Smooth muscle cell (in vitro differentiated cells): ENCODE results near the gene KRTAP5-9. TPM values are rescaled to one million over a fixed set of nuclear protein-coding genes. Genes with fewer than 3 reads are reported as not detected.
"Not testable (repeated sequence)": the region's sequence is repeated elsewhere in the genome, so short reads cannot be mapped to it uniquely, and the experiment has no call there.

Experiments used
- DNase-seq: peaks from one replicate; lab custom pipeline; 2025; ENCODE audit not compliant: unreplicated experiment; lab: John Stamatoyannopoulos, UW
- H2AFZ ChIP-seq: fragments of 200-600 bp; sonication (generic); 2 replicates; pipeline ENCODE4 v1.6.0; 2016; ENCODE audit warnings: antibody characterized with exemption, low read depth, mild to moderate bottlenecking
- H3F3A ChIP-seq: fragments of 200-600 bp; sonication (generic); 2 replicates; pipeline ENCODE4 v1.6.0; 2017; ENCODE audit warnings: antibody characterized with exemption, low read depth
- H3K27ac ChIP-seq: fragments of 200-600 bp; sonication (generic); 2 replicates; pipeline ENCODE4 v1.5.1; 2016; ENCODE audit warnings: low read depth, mild to moderate bottlenecking
- H3K27me3 ChIP-seq: fragments of 200-600 bp; sonication (generic); 2 replicates; pipeline ENCODE4 v1.6.1; 2016; ENCODE audit warnings: low read depth, mild to moderate bottlenecking
- H3K36me3 ChIP-seq: fragments of 200-600 bp; sonication (generic); 2 replicates; pipeline ENCODE4 v1.5.1; 2016; ENCODE audit warnings: low read depth
- H3K4me1 ChIP-seq: fragments of 200-600 bp; sonication (generic); 2 replicates; pipeline ENCODE4 v1.5.1; 2016; ENCODE audit warnings: low read depth
- H3K4me2 ChIP-seq: fragments of 200-600 bp; sonication (generic); 2 replicates; pipeline ENCODE4 v1.6.0; 2016; ENCODE audit warnings: mild to moderate bottlenecking
- H3K4me3 ChIP-seq: fragments of 200-600 bp; sonication (generic); 2 replicates; pipeline ENCODE4 v1.5.1; 2016; ENCODE audit warnings: mild to moderate bottlenecking
- H3K79me2 ChIP-seq: fragments of 200-600 bp; sonication (generic); 2 replicates; pipeline ENCODE4 v1.6.0; 2016; ENCODE audit warnings: low read depth, mild to moderate bottlenecking
- H3K9ac ChIP-seq: fragments of 200-600 bp; sonication (generic); 2 replicates; pipeline ENCODE4 v1.6.0; 2016; ENCODE audit warnings: low read depth
- H3K9me3 ChIP-seq: fragments of 200-600 bp; sonication (generic); replicated peaks from 2 replicates; pipeline ENCODE4 v1.5.1; 2016; ENCODE audit warnings: low read depth
- H4K20me1 ChIP-seq: fragments of 200-600 bp; sonication (generic); 2 replicates; pipeline ENCODE4 v1.6.0; 2016; ENCODE audit warnings: low read depth
- WGBS: methylation state at CpG from one replicate; pipeline ENCODE4 v1.1.7; 2016; ENCODE audit warnings: low lambda C conversion rate; 5-methylcytosine and 5-hydroxymethylcytosine counted together
- polyA plus RNA-seq: library from polyadenylated mRNA; unstranded; fragments of >200 nt; fragmentation: Nextera tagmentation; extraction: Ambion mirVana; gene quantifications from 2 replicates; pipeline ENCODE4 v1.2.1, GENCODE V29; 2016
- total RNA-seq: library from RNA; depleted of rRNA; stranded (reverse); fragments of >200 nt; gene quantifications from 2 replicates; pipeline ENCODE4 v1.2.3, GENCODE V29; 2014
- TF ChIP-seq, protein P1 (sequence below): fragments of 200-600 bp; sonication (generic); IDR thresholded peaks from 2 replicates; pipeline ENCODE4 v1.5.1; 2017; ENCODE audit warnings: borderline replicate concordance, mild to moderate bottlenecking, antibody characterized with exemption; ENCODE audit not compliant: insufficient read depth, poor library complexity, severe bottlenecking

KRTAP5-9 gene
- total and polyA plus RNA-seq, 2 experiments from 2014 or later: not detected

DNA sequence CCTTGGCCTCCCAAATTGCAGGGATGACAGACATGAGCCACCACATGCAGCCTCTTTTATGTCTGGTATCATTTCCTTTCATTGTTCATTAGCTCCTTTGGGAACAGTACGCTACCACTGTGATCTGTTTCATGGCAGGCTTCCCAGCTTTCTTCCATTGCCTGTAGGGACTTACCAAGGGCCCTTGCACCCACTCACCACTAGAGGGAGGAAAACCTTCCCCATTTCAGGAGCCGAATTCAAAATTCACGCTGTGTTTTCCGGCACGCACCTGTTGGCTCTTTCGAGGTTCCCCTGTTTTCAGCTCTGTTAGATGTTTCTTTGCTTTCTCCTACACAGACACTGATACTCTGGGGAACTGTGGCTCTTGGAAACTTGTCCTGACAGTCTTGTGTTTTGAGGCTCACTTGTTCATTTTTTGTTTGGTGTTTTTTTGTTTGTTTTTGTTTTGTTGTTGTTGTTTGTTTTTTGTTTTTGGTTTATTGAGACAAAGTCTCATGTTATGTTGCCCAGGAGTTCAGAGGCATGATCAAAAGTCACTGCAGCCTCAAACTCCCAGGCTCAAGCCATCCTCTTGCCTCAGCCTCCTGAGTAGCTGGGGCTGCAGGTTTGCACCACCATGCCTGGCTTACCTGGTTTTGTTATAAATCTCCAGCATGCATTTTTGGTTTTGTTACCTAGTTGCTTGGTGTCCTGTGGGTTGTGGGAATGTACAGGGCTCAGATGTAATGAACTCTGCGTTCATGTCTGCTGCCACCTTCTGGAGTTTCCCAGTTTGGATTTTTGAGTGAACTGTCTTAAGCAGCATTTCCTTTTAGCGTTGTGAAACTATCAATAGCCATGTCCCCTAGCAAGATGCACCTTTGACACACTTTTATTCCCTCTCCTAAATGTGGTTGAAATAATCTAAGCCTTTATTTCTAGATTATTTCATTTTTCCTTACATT is 32.1 kb downstream of the KRTAP5-9 start:
- no peak for DNase-seq
- Histone ChIP-seq H3K36me3 (no peaks in the 10 kb centered on the region), H3F3A (no peaks in the 10 kb centered on the region), H3K4me2 (no peak overlapping the region), H3K27ac (no peak overlapping the region), H3K4me3 (no peak overlapping the region), H2AFZ (no peak overlapping the region), H3K79me2 (no peaks in the 10 kb centered on the region), H3K9me3 (no peaks in the 10 kb centered on the region), H3K4me1 (no peaks in the 10 kb centered on the region), H3K27me3 (peaks cover 12% of the 10 kb centered on the region), H4K20me1 (no peaks in the 10 kb centered on the region), H3K9ac (no peak overlapping the region)
- 25% methylated on average over 8 of the region's 8 CpGs for WGBS
- TF ChIP-seq, protein P1, sequence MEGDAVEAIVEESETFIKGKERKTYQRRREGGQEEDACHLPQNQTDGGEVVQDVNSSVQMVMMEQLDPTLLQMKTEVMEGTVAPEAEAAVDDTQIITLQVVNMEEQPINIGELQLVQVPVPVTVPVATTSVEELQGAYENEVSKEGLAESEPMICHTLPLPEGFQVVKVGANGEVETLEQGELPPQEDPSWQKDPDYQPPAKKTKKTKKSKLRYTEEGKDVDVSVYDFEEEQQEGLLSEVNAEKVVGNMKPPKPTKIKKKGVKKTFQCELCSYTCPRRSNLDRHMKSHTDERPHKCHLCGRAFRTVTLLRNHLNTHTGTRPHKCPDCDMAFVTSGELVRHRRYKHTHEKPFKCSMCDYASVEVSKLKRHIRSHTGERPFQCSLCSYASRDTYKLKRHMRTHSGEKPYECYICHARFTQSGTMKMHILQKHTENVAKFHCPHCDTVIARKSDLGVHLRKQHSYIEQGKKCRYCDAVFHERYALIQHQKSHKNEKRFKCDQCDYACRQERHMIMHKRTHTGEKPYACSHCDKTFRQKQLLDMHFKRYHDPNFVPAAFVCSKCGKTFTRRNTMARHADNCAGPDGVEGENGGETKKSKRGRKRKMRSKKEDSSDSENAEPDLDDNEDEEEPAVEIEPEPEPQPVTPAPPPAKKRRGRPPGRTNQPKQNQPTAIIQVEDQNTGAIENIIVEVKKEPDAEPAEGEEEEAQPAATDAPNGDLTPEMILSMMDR: peak; percentile 77

DNA sequence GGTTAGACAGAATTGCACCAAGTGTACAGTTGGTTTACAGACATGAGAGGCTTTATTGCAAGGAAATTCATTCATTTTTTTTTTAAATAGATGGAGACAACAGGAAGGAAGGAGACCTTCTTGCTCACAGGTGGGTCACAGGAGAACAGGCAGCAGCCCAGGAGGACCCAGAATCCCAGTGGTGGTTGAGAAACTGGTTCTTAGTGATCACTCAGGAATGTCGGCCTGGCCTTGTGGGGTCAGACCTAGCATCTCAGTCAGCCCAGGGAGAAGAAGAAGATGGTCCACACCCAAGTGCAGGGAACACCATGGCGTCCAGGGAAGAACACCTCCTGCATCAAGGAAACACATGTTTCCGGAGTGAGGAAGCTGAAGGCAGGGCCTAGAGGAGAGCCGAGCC is 33.6 kb downstream of the KRTAP5-9 start:
- Histone ChIP-seq H3K27me3 (peaks cover 5% of the 10 kb centered on the region), H3K9me3 (no peaks in the 10 kb centered on the region), H3K9ac (no peak overlapping the region), H2AFZ (no peak overlapping the region), H3K4me1 (peaks cover 4% of the 10 kb centered on the region), H3K27ac (no peak overlapping the region), H3K4me2 (no peak overlapping the region), H3K4me3 (no peak overlapping the region), H3K36me3 (no peaks in the 10 kb centered on the region), H4K20me1 (no peaks in the 10 kb centered on the region), H3F3A (no peaks in the 10 kb centered on the region), H3K79me2 (no peaks in the 10 kb centered on the region)
- no peak for DNase-seq
- TF ChIP-seq, protein P1: no peak
- WGBS: 87% methylated on average over 4 of the region's 4 CpGs

DNA sequence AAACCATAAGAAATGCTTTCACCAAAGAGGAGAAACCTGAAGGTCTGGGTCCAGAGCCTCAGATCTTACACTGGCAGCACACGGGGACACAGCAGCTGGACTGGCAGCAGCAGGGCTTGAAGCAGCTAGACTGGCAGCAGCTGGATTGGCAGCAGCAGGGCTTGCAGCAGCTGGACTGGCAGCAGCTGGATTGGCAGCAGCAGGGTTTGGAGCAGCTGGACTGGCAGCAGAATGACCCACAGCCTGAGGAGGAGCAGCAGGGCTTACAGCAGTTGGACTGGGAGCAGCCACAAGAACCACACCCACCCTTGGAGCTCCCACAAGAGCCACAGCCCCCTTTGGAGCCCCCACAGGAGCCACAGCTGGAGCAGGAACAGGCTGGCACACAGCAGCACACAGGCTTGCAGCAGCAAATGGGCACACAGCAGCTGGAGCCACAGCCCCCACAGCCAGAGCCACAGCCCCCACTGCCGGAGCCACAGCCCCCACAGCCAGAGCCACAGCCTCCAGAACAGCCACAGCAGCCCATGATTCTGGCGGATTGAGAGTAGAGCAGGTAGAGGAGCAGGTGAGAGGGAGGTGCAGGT is 34.2 kb downstream of the KRTAP5-9 start, which contains the start of gene KRTAP5-11:
KRTAP5-11 (minus strand) TSS at position 567 of the 587 bp plus-strand sequence; CDS start at position 529, 38 bp downstream.
- 77% methylated on average over 3 of the region's 3 CpGs for WGBS
- no peak within 1 kb of the TSS for H3K27ac ChIP-seq
- TF ChIP-seq, protein P1: no peak
- no peaks in the 10 kb centered on the region for H3K79me2 ChIP-seq
- H3K27me3 ChIP-seq: peaks cover 5% of the 10 kb centered on the region
- peaks cover 4% of the 10 kb centered on the region for H3K4me1 ChIP-seq
- no peak within 1 kb of the TSS for H3K9ac ChIP-seq
- H4K20me1 ChIP-seq: no peaks in the 10 kb centered on the region
- no peaks in the 10 kb centered on the region for H3F3A ChIP-seq
- H2AFZ ChIP-seq: no peak within 1 kb of the TSS
- no peak for DNase-seq
- H3K9me3 ChIP-seq: no peaks in the 10 kb centered on the region
- no peak within 1 kb of the TSS for H3K4me2 ChIP-seq
- no peaks in the 10 kb centered on the region for H3K36me3 ChIP-seq
- H3K4me3 ChIP-seq: no peak within 1 kb of the TSS

DNA sequence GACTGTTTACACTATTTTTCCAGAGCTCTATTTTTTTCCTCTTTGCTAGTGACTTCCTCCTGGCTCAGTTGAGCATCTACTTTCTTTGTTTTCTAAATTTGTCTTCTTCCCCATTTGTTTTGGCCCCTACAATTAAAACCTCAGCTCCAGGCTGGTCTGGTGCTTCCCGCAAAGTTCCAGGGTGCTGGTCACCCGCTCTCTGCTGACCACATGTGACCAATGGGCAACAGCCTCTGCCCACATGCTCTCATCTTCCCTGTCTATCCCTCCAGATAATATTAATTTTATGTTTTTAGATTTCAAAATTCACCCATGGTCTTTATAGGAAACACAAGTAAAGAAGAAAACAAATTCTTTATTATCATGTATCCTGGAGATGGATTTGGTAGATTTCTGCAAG is 34.7 kb downstream of the KRTAP5-9 start:
- H3K27me3 ChIP-seq, H3K4me3 ChIP-seq, DNase-seq, H3K9ac ChIP-seq, H3K79me2 ChIP-seq, H3F3A ChIP-seq, H3K4me2 ChIP-seq, H3K4me1 ChIP-seq, H3K27ac ChIP-seq, H4K20me1 ChIP-seq, H3K9me3 ChIP-seq, H3K36me3 ChIP-seq, H2AFZ ChIP-seq: not testable (repeated sequence)
- WGBS: 97% methylated on average over 2 of the region's 2 CpGs

GRCh38 chr11:71585673-71586072 is 37.5 kb downstream of the KRTAP5-9 start:
- not testable (repeated sequence) for H3K9me3 ChIP-seq, H3K4me1 ChIP-seq, H3K27ac ChIP-seq, H3K36me3 ChIP-seq, H3K4me2 ChIP-seq, H3K27me3 ChIP-seq, H3K9ac ChIP-seq, DNase-seq, H3K79me2 ChIP-seq, H4K20me1 ChIP-seq, H2AFZ ChIP-seq, H3F3A ChIP-seq, H3K4me3 ChIP-seq
- WGBS: 92% methylated on average over 5 of the region's 5 CpGs

DNA sequence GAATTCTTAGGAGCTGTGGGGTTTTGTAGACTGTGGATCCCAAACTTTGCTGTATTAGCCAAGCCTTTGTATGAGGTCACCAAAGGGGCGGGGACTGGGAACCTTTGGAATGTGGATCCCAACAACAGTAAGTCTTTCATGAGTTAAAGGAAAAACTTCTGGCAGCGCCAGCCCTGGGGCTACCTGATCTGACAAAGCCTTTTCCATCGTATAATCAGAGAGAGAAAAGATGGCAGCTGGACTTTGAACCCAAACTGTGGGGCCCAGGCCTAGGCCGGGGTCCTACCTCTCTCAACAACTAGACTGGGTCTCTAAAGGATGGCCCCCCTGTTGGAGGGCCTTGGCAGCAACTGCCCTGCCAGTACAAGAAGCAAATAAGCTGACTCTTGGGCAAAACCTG is 40.1 kb downstream of the KRTAP5-9 start:
- not testable (repeated sequence) for H3K9ac ChIP-seq, H3K27me3 ChIP-seq, H4K20me1 ChIP-seq, H3K36me3 ChIP-seq, H3F3A ChIP-seq, H3K27ac ChIP-seq, H3K79me2 ChIP-seq, DNase-seq, H3K4me1 ChIP-seq, H3K9me3 ChIP-seq, H3K4me2 ChIP-seq, H3K4me3 ChIP-seq, H2AFZ ChIP-seq
- 54% methylated on average over 4 of the region's 4 CpGs for WGBS
